ENCODE measurements around the gene ARRDC5. TPM values are rescaled to one million over a fixed set of nuclear protein-coding genes. Genes with fewer than 3 reads are reported as not detected.

ARRDC5 gene
- total and polyA plus RNA-seq, 2 of the 13 experiments (the other 11 are each of a cell fraction or from before 2014, with no cell fraction given): not detected

DNA sequence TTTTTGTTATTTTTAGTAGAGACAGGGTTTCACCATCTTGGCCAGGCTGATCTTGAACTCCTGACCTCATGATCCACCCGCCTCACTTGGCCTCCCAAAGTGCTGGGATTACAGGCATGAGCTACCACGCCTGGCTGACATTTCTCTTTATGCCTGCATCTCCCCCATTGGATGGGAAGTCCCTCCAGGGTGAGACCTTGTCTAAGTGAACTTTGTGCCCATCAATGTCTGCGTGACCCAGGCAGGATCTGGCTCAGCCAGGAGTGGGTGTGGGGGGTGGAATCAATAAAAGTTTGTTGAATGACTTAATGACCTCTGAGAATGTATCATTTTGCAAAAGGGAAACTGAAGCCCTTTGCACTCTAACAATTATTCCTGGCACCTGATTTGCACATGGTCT is 1.8 kb upstream of the ARRDC5 start:
- DNase-seq (ENCODE audit: low spot score) (peak; percentile 47), FAIRE-seq (no peak), ATAC-seq (peak; percentile 14; the same call in 2 of the 3 replicates)
- Histone ChIP-seq H4K20me1 (ENCODE audit: insufficient read depth, low read length) (no peaks in the 10 kb centered on the region), H2AFZ (ENCODE audit: low read length) (no peak overlapping the region), H3K36me3 (replicated peaks in 1 of 2; ENCODE audit: control insufficient read depth in 1 of 2, insufficient read depth in 2 of 2, low read length in 2 of 2) (no peaks in the 10 kb centered on the region), H3K4me3 (replicated peaks in 1 of 3; ENCODE audit: insufficient read depth in 1 of 3, low read depth in 2 of 3, low read length in 3 of 3) (no peak overlapping the region), H3K27ac (ENCODE audit: extremely low read length, insufficient read depth, low read length) (no peak overlapping the region), H3K4me1 (ENCODE audit: insufficient read depth, low read length) (peaks cover 60% of the 10 kb centered on the region), H3K4me2 (ENCODE audit: low read depth, low read length) (no peak overlapping the region; the same call in 1 of the 2 replicates), H3K9me3 (ENCODE audit: low read length) (no peaks in the 10 kb centered on the region), H3K79me2 (ENCODE audit: insufficient read depth, low read length) (no peaks in the 10 kb centered on the region), H3K27me3 (ENCODE audit: control insufficient read depth in 1 of 2, insufficient read depth in 2 of 2, low read length in 2 of 2) (no peaks in the 10 kb centered on the region), H3K9ac (ENCODE audit: insufficient read depth, low read depth, low read length) (no peak overlapping the region)
- ChIA-PET CTCF (ENCODE audit: low intra/inter-chr PET ratio, low total read pairs) (no interaction called here), POLR2A (interaction anchor here (1.3 kb wide), 1 partner anchor 37 kb away, joined by 3 read pairs; the partner anchor contains the start of gene PLIN3)
- in situ Hi-C loops (cut with HindIII; ENCODE audit: extremely low pct_ligation_motif_present, low pct_unique_long_range_greater_than_20kb) (no loop called here), intact Hi-C loops (cut with micrococcal nuclease; ENCODE audit: unreplicated experiment) (no loop called here)
- BruUV-seq (replicated peaks): no TSS peak
- 7% methylated on average over 3 of the region's 3 CpGs for WGBS (ENCODE audit: low lambda C conversion rate)
- TF ChIP-seq ATAD3A (CRISPR knock-in tag; IDR thresholded peaks at IDR 0.05): no peak
- TF ChIP-seq RARA (CRISPR knock-in tag; IDR thresholded peaks at IDR 0.05): peak; percentile 82
- TF ChIP-seq HNRNPUL1 (IDR thresholded peaks at IDR 0.05; ENCODE audit: low read depth, low read length): no peak
- peak; percentile 68 for TF ChIP-seq ZNF629 (CRISPR knock-in tag; conservative IDR thresholded peaks at IDR 0.05)
- peak; percentile 40; the same call in 1 of the 2 replicates for TF ChIP-seq DPF2 (CRISPR knock-in tag; IDR thresholded peaks at IDR 0.05; ENCODE audit: borderline replicate concordance, low read depth)
- TF ChIP-seq ZNF350 (CRISPR knock-in tag; IDR thresholded peaks at IDR 0.05; ENCODE audit: borderline replicate concordance, low read depth): 0 out of 2 replicates have a peak, but pooled peaks have one; percentile 27
- no peak for TF ChIP-seq ARHGAP35 (CRISPR knock-in tag; IDR thresholded peaks at IDR 0.05; ENCODE audit: borderline replicate concordance)
- TF ChIP-seq, protein P1, sequence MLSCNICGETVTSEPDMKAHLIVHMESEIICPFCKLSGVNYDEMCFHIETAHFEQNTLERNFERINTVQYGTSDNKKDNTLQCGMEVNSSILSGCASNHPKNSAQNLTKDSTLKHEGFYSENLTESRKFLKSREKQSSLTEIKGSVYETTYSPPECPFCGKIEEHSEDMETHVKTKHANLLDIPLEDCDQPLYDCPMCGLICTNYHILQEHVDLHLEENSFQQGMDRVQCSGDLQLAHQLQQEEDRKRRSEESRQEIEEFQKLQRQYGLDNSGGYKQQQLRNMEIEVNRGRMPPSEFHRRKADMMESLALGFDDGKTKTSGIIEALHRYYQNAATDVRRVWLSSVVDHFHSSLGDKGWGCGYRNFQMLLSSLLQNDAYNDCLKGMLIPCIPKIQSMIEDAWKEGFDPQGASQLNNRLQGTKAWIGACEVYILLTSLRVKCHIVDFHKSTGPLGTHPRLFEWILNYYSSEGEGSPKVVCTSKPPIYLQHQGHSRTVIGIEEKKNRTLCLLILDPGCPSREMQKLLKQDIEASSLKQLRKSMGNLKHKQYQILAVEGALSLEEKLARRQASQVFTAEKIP (CRISPR knock-in tag; IDR thresholded peaks at IDR 0.05; ENCODE audit: borderline replicate concordance): no peak
- peak; percentile 89 for TF ChIP-seq RCOR2 (CRISPR knock-in tag; IDR thresholded peaks at IDR 0.05)
- no peak for TF ChIP-seq GTF3A (CRISPR knock-in tag; conservative IDR thresholded peaks at IDR 0.05)
- TF ChIP-seq PHF21A (CRISPR knock-in tag; IDR thresholded peaks at IDR 0.05): peak; percentile 60
- peak; percentile 60; the same call in 1 of the 2 replicates for TF ChIP-seq MTA1 (CRISPR knock-in tag; IDR thresholded peaks at IDR 0.05; ENCODE audit: borderline replicate concordance)
- no peak for TF ChIP-seq KAT8 (CRISPR knock-in tag; IDR thresholded peaks at IDR 0.05)
- TF ChIP-seq, protein P2, sequence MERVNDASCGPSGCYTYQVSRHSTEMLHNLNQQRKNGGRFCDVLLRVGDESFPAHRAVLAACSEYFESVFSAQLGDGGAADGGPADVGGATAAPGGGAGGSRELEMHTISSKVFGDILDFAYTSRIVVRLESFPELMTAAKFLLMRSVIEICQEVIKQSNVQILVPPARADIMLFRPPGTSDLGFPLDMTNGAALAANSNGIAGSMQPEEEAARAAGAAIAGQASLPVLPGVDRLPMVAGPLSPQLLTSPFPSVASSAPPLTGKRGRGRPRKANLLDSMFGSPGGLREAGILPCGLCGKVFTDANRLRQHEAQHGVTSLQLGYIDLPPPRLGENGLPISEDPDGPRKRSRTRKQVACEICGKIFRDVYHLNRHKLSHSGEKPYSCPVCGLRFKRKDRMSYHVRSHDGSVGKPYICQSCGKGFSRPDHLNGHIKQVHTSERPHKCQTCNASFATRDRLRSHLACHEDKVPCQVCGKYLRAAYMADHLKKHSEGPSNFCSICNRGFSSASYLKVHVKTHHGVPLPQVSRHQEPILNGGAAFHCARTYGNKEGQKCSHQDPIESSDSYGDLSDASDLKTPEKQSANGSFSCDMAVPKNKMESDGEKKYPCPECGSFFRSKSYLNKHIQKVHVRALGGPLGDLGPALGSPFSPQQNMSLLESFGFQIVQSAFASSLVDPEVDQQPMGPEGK (CRISPR knock-in tag; IDR thresholded peaks at IDR 0.05): peak; percentile 31; the same call in 1 of the 2 replicates
- TF ChIP-seq, protein P3, sequence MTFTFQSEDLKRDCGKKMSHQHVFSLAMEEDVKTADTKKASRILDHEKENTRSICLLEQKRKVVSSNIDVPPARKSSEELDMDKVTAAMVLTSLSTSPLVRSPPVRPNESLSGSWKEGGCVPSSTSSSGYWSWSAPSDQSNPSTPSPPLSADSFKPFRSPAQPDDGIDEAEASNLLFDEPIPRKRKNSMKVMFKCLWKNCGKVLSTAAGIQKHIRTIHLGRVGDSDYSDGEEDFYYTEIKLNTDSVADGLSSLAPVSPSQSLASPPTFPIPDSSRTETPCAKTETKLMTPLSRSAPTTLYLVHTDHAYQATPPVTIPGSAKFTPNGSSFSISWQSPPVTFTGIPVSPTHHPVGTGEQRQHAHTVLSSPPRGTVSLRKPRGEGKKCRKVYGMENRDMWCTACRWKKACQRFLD (CRISPR knock-in tag; IDR thresholded peaks at IDR 0.05; ENCODE audit: borderline replicate concordance): no peak
- no peak for TF ChIP-seq SAFB2 (CRISPR knock-in tag; IDR thresholded peaks at IDR 0.05; ENCODE audit: borderline replicate concordance, low read depth)
- TF ChIP-seq ISL2 (CRISPR knock-in tag; IDR thresholded peaks at IDR 0.05): no peak
